GM18870 (cell line): ENCODE results near the gene PRKAR2A.
"Not testable (repeated sequence)": the region's sequence is repeated elsewhere in the genome, so short reads cannot be mapped to it uniquely, and the experiment has no call there.

Experiments
- ATAC-seq: cut with Tn5 transposase; IDR thresholded peaks from one replicate; pipeline ENCODE4 v1.9.1; 2021; ENCODE audit warnings: moderate library complexity; ENCODE audit not compliant: unreplicated experiment

PRKAR2A gene

GRCh38 chr3:48734541-48734940, 113.1 kb downstream of the PRKAR2A start:
- not testable (repeated sequence) for ATAC-seq

GRCh38 chr3:48733752-48734518, 113.7 kb downstream of the PRKAR2A start:
- ATAC-seq, result not testable (repeated sequence)

DNA sequence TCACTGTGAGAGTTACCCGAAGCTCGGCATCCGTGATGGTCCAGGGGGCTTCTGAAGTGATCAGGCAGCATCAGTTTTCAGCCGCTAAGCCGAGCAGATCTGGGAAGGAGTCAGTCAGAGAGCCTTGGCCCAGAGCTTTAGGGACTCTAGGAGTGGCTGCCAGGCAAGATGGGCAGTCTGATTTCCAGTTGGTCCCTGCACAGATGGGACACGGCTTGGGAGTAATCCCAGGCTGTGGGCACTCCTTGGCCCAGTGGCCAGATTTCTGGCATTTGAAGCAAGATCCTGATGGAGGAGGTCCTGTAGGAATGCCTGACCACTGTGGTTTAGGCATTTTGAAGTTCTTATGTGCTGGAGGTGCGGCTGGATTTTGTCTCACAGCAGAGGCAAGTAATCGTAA, 120.2 kb downstream of the PRKAR2A start:
- ATAC-seq, result no peak

DNA sequence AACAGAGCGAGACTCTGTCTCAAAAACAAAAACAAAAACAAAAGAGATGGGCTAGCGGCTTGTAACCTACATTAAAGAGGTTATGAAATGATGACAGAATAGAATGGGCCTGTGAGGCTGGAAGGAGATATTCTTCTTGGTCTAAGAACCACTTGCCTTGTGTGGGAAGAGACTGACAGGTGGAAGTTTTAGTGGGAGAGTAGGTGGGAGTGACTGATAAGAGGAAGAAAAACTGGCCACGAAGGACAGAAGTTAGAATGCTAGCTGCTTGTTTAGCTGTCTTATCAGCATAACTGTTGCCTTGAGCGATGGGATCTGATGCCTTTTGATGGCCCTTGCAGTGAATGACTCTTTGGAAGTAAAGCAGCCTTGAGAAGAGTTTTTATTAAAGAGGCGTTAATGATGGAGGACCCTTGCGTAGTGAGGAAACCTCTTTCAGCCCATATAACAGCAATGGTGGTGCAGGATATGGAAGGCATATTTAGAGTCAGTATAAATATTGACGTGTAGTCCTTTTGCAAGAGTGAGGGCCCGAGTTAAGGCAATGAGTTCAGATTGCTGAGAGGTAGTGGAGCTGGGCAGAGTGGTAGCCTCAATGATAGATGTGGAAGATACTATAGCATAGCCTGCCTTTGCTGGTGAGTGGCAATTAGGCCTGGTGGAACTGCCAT, 122.4 kb downstream of the PRKAR2A start:
- not testable (repeated sequence) for ATAC-seq

- no peak for ATAC-seq
Observed at GRCh38 chr3:48723725-48724124, 123.9 kb downstream of the PRKAR2A start.

DNA sequence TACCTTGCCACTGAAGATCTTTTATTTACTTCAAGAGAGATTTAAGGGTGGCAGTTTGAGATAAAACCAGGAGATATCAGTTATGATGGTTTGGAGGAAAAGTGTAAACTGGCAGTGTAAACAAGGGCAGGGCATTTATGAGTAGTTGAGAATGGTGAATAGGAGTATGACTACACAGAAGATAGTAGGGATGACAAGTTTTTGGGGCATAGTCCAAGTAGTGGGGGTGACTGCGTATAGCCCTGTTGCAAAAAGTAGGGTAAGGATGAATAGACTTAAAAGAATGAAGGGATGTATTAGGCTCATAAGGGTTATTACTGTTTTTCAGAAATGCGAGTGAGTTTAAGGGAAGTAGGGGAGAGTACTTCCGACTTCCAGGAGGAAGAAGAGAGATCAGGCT, 124.4 kb downstream of the PRKAR2A start:
- ATAC-seq, result not testable (repeated sequence)

- peak; percentile 89 for ATAC-seq
Observed at GRCh38 chr3:48716982-48717746, 130.5 kb downstream of the PRKAR2A start, which contains the start of gene IP6K2. Gene IP6K2, minus strand, starts transcription at chr3:48717221. Its CDS starts 21,930 bp downstream, at chr3:48695291.

GRCh38 chr3:48716508-48716981, 131.1 kb downstream of the PRKAR2A start:
- no peak for ATAC-seq

DNA sequence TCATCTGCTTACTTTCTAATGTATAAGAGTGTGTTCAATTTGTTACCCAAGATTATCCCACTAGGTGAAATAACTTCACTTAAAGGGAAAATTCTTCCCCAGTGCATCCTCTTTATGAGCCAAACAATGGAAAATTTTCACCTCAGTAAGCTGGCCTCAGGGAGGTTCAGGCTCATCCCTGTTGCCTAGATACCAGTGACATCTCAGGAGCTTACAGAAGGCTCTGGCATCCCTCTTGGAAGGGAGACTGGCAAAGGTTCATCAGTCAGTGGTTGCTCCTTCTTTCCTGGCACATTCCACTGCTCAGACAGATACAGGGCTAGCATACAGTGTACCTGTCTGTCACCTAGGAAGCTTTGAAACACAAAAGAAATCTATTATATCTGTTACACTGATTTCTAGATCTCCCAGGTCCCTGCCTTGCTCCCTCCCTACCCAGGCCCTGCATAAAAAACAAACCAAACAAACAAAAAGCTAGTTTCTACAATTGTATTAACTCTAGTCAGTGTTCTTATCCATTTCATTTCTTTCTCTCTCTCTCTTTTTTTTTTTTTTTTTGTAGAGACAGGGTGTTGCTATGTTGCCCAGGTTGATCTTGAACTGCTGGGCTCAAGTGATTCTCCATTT, 132.4 kb downstream of the PRKAR2A start:
- ATAC-seq, result no peak

GRCh38 chr3:48711727-48712126, 135.9 kb downstream of the PRKAR2A start:
- ATAC-seq, result no peak

DNA sequence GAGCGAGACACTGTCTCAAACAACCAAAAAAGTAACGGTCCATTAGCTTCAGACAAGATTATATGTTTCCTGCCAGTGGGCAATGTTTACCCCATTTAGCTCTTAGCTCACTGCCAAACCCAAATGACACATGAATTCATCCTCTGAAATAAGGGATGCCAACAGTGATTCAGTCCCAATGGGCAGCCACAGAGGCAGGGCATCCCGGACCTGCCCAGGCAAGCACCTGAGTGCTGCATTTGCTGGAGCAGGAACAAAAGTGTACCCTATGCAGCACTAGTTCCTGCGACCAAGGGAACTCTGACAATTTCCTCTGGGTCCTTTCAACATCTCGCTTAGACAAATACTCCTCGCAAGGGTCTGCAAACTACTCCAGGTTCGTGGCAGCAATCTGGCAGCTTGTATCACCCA, 138.6 kb downstream of the PRKAR2A start:
- no peak for ATAC-seq

DNA sequence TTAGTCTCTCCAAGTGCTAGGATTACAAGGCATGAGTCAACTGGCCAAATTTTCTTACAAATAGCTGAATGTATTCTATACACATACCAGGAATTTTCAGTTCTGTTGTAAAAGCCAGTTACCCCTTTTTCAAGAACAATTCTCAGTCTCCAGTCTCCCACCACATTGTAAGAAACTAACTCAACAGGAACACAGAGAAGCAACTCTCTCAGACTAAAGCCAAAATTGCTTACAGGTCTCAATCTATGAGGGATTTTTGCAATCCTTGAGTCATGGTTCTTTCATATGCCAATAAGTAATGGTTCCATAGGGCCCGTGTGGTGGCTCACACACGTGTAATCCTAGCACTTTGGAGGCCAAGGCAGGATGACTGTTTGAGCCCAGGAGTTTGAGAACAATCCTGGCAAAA, 139.2 kb downstream of the PRKAR2A start:
- no peak for ATAC-seq

DNA sequence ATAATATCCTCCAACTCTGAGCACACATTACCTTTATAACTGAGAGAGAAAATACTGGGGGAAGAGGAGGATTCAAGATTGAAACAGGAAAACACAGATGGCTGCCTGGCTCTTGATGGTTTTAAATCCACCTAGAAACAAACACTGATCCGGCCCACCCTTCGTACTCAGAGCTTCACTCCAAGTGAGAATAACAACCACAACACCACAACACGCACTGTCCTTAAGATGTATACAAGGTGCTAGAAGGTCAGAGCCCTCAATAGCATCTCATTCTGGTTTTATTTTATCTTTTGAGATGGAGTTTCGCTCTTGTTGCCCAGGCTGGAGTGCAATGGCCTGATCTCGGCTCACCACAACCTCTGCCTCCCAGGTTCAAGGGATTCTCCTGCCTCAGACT, 140.5 kb downstream of the PRKAR2A start:
- no peak for ATAC-seq

GRCh38 chr3:48702320-48702920, 145.3 kb downstream of the PRKAR2A start:
- no peak for ATAC-seq

- ATAC-seq, result no peak
Observed at GRCh38 chr3:48700731-48701405, 146.8 kb downstream of the PRKAR2A start.

DNA sequence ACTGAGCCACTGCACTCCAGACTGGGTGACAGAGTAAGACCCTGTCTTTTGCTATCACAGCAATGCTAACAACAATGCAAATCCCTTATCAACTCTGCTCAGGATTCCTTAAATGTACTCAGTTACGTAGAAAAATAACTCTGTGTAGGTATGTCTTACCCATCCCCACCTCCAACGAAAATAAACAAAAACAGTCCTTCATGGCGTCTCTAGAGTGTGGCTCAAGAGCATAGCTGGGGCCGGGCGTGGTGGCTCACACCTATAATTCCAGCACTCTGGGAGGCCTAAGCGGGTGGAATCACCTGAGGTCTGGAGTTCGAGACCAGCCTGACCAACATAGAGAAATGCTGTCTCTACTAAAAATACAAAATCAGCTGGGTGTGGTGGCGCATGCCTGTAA, 148.8 kb downstream of the PRKAR2A start:
- no peak for ATAC-seq

GRCh38 chr3:48697952-48698351, 149.7 kb downstream of the PRKAR2A start:
- ATAC-seq, result no peak

- no peak for ATAC-seq
Observed at GRCh38 chr3:48696601-48697000, 151.1 kb downstream of the PRKAR2A start.
